Measurements from ENCODE around the gene ATAT1. TPM values are rescaled to one million over a fixed set of nuclear protein-coding genes. Genes with fewer than 3 reads are reported as not detected.
"Not testable (repeated sequence)": the region's sequence is repeated elsewhere in the genome, so short reads cannot be mapped to it uniquely, and the experiment has no call there.

The ATAT1 gene
- total RNA-seq, 2 donors from 2014 or later = 8.3 to 14.2 TPM

- peak within 1 kb of the TSS; percentile 95 for H3K27ac Mint-ChIP-seq
- ATAC-seq (replicated peaks in 1 of 2) (peak; percentile 78 to 79), DNase-seq (peak; percentile 92)
- H3K27me3 Mint-ChIP-seq (ENCODE audit: low read depth) = no peaks in the 10 kb centered on the region
- no peaks in the 10 kb centered on the region for H3K9me3 Mint-ChIP-seq
- peak within 1 kb of the TSS; percentile 82 to 93 for H3K4me3 Mint-ChIP-seq
- peaks cover 22% of the 10 kb centered on the region for H3K4me1 Mint-ChIP-seq (ENCODE audit: low read depth)
- peaks cover 0 to 3% of the 10 kb centered on the region in 2 donors for H3K36me3 Mint-ChIP-seq (ENCODE audit: insufficient read depth in 2 of 2)
These were observed 20.0 kb downstream of the ATAT1 start, which contains the start of gene C6orf136 for GRCh38 chr6:30646450-30647241. Gene C6orf136, plus strand, starts transcription at chr6:30647133. Its CDS starts 99 bp downstream, at chr6:30647232.

DNA sequence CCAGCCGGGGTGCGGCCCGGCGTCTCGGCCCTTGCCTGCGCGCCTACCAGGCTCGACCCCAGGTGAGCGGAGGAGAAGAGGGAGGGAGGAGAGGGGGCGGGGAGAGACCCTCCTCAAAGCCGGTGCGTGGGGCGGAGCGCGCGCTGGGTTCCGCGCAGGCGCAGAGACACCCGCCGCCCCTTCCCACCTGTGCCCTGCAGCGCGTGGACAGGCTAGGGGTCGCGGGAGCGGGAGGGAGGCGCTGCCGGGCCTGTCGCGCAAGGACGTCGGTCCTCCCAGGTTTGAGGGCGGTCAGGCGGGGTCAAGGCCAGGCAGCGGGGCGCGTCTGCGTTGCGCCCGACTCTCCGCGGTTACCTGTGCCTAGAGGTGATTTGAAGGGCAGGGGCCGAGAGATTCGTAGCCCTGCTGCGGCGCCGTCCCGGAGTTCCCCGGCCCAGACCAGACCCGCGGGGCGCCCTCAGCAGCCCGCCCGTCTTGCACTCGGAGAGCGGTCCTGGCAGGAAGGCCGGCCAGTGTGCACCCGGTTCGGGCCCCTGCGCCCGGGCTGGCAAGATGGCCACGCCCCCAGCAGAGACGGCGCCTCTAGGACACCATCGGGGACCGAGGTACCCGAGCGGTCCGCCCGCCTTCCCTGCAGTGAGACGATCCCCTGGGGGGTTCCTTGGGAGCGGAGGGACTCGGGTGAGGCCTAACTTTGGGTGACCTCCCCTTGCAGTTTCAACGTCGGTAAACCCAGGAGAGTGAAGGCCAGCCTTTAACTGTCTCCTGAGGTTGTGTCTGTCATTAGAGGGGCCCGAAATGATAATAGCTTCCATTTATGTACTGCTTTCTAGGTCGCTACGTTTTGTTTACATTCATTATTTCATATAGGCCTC is 20.8 kb downstream of the ATAT1 start:
- Mint-ChIP-seq H3K27me3 (ENCODE audit: low read depth) (no peaks in the 10 kb centered on the region), H3K4me1 (ENCODE audit: low read depth) (peaks cover 22% of the 10 kb centered on the region), H3K36me3 (ENCODE audit: insufficient read depth in 2 of 2) (peaks cover 0 to 9% of the 10 kb centered on the region in 2 donors), H3K27ac (peak overlapping the region; percentile 95), H3K4me3 (peak overlapping the region; percentile 82 to 93), H3K9me3 (no peaks in the 10 kb centered on the region)
- DNase-seq (peak; percentile 87), ATAC-seq (replicated peaks in 1 of 2) (peak; percentile 81 to 82)

GRCh38 chr6:30651143-30651542 is 24.5 kb downstream of the ATAT1 start:
- Mint-ChIP-seq H3K4me1 (ENCODE audit: low read depth) (peaks cover 17% of the 10 kb centered on the region), H3K36me3 (ENCODE audit: insufficient read depth in 2 of 2) (peaks cover 5 to 23% of the 10 kb centered on the region in 2 donors), H3K27ac (peak overlapping the region; percentile 13), H3K27me3 (ENCODE audit: low read depth) (no peaks in the 10 kb centered on the region), H3K9me3 (no peaks in the 10 kb centered on the region), H3K4me3 (no peak overlapping the region)
- DNase-seq = no peak
- no peak for ATAC-seq (replicated peaks in 1 of 2)

- H3K27ac Mint-ChIP-seq = peak overlapping the region; percentile 3
- ATAC-seq (replicated peaks in 1 of 2) (no peak), DNase-seq (no peak)
- peaks cover 1% of the 10 kb centered on the region for H3K4me1 Mint-ChIP-seq (ENCODE audit: low read depth)
- H3K9me3 Mint-ChIP-seq = no peaks in the 10 kb centered on the region
- peaks cover 8 to 36% of the 10 kb centered on the region in 2 donors for H3K36me3 Mint-ChIP-seq (ENCODE audit: insufficient read depth in 2 of 2)
- H3K4me3 Mint-ChIP-seq = no peak overlapping the region
- H3K27me3 Mint-ChIP-seq (ENCODE audit: low read depth) = no peaks in the 10 kb centered on the region
These were observed 28.4 kb downstream of the ATAT1 start for GRCh38 chr6:30654798-30655742.

DNA sequence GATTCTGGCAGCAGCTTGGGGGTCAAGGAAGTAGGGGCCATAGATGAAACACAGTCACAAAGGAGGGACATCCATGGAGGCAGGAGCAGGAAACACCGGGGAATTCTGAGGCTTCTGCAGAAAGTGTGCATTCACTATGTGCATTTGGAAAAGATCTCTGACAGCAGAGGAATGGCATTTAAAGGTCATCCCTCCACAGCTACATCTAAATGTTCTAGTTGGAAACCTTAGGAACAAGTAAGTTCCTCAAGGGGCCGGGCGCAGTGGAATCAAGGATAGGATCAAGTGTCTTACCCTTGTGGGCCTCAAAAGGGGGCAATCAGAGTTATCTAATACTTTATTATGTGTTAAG is 29.0 kb downstream of the ATAT1 start:
- no peaks in the 10 kb centered on the region for H3K9me3 Mint-ChIP-seq
- ATAC-seq (replicated peaks in 1 of 2) (no peak), DNase-seq (no peak)
- no peaks in the 10 kb centered on the region for H3K4me1 Mint-ChIP-seq (ENCODE audit: low read depth)
- peaks cover 8 to 37% of the 10 kb centered on the region in 2 donors for H3K36me3 Mint-ChIP-seq (ENCODE audit: insufficient read depth in 2 of 2)
- H3K27me3 Mint-ChIP-seq (ENCODE audit: low read depth) = no peaks in the 10 kb centered on the region
- H3K27ac Mint-ChIP-seq = no peak overlapping the region
- no peak overlapping the region for H3K4me3 Mint-ChIP-seq

GRCh38 chr6:30656513-30656912 is 29.8 kb downstream of the ATAT1 start:
- no peaks in the 10 kb centered on the region for H3K9me3 Mint-ChIP-seq
- H3K27me3 Mint-ChIP-seq (ENCODE audit: low read depth) = no peaks in the 10 kb centered on the region

GRCh38 chr6:30657454-30657853 is 30.8 kb downstream of the ATAT1 start:
- DNase-seq (no peak), ATAC-seq (replicated peaks in 1 of 2) (no peak)
- H3K27ac Mint-ChIP-seq = peak overlapping the region; percentile 2
- H3K4me1 Mint-ChIP-seq (ENCODE audit: low read depth) = no peaks in the 10 kb centered on the region
- no peaks in the 10 kb centered on the region for H3K27me3 Mint-ChIP-seq (ENCODE audit: low read depth)
- no peak overlapping the region for H3K4me3 Mint-ChIP-seq
- H3K36me3 Mint-ChIP-seq (ENCODE audit: insufficient read depth in 2 of 2) = peaks cover 10 to 38% of the 10 kb centered on the region in 2 donors
- no peaks in the 10 kb centered on the region for H3K9me3 Mint-ChIP-seq

More at GRCh38 chr6:30656513-30656912, 29.8 kb downstream of the ATAT1 start:
- Mint-ChIP-seq H3K4me3 (no peak overlapping the region), H3K36me3 (ENCODE audit: insufficient read depth in 2 of 2) (peaks cover 8 to 35% of the 10 kb centered on the region in 2 donors), H3K4me1 (ENCODE audit: low read depth) (no peaks in the 10 kb centered on the region), H3K27ac (no peak overlapping the region)
- ATAC-seq (replicated peaks in 1 of 2) (no peak), DNase-seq (no peak)

- not testable (repeated sequence) for DNase-seq; H3K27me3 Mint-ChIP-seq (ENCODE audit: low read depth); H3K4me1 Mint-ChIP-seq (ENCODE audit: low read depth); ATAC-seq (replicated peaks in 1 of 2); H3K9me3 Mint-ChIP-seq; H3K4me3 Mint-ChIP-seq; H3K27ac Mint-ChIP-seq
- peaks cover 10 to 43% of the 10 kb centered on the region in 2 donors for H3K36me3 Mint-ChIP-seq (ENCODE audit: insufficient read depth in 2 of 2)
These were observed 31.2 kb downstream of the ATAT1 start for GRCh38 chr6:30657922-30658321.

DNA sequence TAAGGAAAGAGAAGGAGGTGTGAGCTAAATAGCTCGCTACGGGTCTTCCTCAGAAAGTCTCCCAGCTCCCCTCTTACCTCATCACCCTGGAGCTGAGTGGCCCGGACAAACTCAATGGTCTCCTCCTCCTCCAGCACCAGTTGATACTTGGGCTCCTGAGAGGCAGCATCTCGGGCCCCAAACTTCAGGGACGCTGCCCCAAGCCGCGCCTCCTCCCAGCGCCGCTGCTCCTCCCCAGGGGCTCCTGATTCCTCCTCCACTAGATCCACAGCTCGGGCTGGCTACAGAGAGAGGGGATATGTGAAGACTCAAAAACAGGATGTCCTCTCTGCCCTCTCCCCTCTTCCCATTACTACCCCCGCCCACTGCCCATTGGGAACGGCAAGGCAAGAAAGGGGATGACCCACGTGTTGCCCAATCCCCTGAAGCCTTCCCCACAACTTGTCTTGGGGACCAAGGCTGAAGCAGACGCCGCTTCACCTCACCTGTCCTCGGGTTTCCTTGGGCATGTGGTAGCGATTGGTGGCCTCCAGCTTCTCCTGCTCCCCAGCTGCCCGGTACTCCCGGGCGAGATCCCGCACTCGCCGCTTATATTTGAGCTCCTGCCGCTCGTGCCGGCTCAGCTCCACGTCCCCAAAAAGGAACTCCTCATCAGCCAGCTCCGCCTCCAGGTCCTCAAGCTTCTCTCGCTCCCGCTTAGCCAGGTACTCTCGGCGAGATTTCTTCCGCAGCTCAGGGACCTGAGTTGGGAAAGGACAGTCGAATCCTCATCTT is 38.5 kb downstream of the ATAT1 start:
- H3K4me3 Mint-ChIP-seq = no peak overlapping the region
- no peak overlapping the region for H3K27ac Mint-ChIP-seq
- ATAC-seq (replicated peaks in 1 of 2) = no peak
- H3K36me3 Mint-ChIP-seq (ENCODE audit: insufficient read depth in 2 of 2) = peaks cover 5 to 28% of the 10 kb centered on the region in 2 donors
- H3K4me1 Mint-ChIP-seq (ENCODE audit: low read depth) = peaks cover 16% of the 10 kb centered on the region
- DNase-seq = no peak
- H3K9me3 Mint-ChIP-seq = no peaks in the 10 kb centered on the region
- H3K27me3 Mint-ChIP-seq (ENCODE audit: low read depth) = no peaks in the 10 kb centered on the region

DNA sequence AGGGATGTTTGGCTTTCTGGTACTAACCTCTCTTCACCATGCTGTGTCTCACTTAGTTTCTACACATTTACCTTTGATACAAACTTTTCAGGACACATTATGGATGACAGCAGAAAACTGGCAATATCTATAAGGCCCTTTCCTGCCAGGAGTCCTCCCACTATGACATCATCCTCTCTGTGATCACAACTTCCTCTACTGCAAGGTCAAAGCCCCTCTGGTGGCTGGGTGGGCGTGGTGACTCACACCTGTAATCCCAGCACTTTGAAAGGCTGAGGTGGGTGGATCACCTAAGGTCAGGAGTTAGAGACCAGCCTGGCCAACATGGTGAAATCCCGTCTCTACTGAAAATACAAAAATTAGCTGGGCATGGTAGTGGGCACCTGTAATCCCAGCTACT is 39.6 kb downstream of the ATAT1 start:
- H3K4me1 Mint-ChIP-seq (ENCODE audit: low read depth) = peaks cover 22% of the 10 kb centered on the region
- H3K9me3 Mint-ChIP-seq; H3K27me3 Mint-ChIP-seq (ENCODE audit: low read depth): not testable (repeated sequence)
- H3K36me3 Mint-ChIP-seq (ENCODE audit: insufficient read depth in 2 of 2) = peaks cover 9 to 33% of the 10 kb centered on the region in 2 donors
- H3K27ac Mint-ChIP-seq = peak overlapping the region; percentile 71
- DNase-seq (peak; percentile 50 to 65), ATAC-seq (replicated peaks in 1 of 2) (peak; percentile 86 to 90)
- peak overlapping the region in 1 of 2 donors; percentile 30 for H3K4me3 Mint-ChIP-seq

DNA sequence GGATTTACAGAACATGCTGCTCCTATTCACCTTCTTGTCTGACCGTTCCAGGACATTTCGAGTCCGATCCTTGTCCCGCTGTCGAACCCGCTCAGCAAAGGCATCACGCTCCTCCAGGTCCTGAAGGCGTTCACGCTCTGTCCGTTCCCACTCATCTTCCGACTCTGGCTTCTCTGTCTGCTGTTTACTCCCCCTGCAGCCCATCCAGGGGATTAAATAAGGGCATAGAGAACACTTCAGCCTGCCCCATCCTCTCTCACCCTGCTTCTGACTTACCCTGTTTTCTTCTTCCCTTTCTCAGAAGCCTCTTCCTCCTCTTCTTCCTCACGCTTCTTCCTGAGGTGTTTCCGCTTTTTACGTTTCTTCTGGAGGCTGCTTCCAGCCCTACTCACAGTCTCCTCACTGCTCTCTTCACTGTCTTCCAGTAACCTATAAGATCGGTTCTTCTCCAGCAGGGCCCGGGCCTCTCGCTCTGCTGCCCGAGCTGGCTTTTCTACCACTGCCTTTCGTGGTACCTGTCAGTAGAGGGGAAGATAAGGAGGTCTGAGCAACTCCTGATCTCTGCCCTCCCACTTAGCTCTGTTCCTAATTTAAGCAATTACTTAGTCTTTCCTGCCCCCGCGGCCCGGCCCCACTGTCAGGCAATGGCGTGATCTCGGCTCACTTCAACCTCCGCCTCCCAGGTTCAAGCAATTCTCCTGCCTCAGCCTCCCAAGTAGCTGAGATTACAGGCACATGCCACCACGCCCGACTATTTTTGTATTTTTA is 44.3 kb downstream of the ATAT1 start:
- H3K27ac Mint-ChIP-seq = no peak overlapping the region
- H3K36me3 Mint-ChIP-seq (ENCODE audit: insufficient read depth in 2 of 2) = peaks cover 3 to 12% of the 10 kb centered on the region in 2 donors
- peak overlapping the region; percentile 37 to 90 for H3K4me3 Mint-ChIP-seq
- H3K27me3 Mint-ChIP-seq (ENCODE audit: low read depth) = no peaks in the 10 kb centered on the region
- DNase-seq (no peak), ATAC-seq (replicated peaks in 1 of 2) (no peak)
- peaks cover 35% of the 10 kb centered on the region for H3K4me1 Mint-ChIP-seq (ENCODE audit: low read depth)
- no peaks in the 10 kb centered on the region for H3K9me3 Mint-ChIP-seq
